HG03175 (cell line): Measurements from ENCODE around the gene CSH1.
"Not testable (repeated sequence)": the region's sequence is repeated elsewhere in the genome, so short reads cannot be mapped to it uniquely, and the experiment has no call there.

ENCODE experiments used
- ATAC-seq: cut with Tn5 transposase; IDR thresholded peaks from one replicate; pipeline ENCODE4 v1.9.1; 2021; ENCODE audit warnings: mild to moderate bottlenecking, moderate library complexity; ENCODE audit not compliant: unreplicated experiment

Gene CSH1

DNA sequence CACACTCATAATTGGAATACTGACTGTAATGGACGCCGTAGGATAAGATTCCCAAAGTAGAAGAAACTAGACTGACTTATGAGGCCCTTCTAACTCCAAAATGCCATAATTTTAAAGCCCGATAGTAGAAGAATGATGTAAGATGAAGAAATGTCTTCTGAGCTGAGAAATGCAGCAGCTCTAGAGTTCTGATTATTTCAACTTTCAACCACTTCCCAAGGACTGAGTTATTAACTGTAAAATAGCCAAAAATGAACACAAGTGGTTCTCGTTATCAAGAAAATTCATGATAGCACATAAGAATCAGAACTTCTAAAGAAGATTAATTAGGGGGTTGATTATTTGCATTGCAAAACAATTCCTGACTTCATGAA is 26.1 kb downstream of the CSH1 start:
- not testable (repeated sequence) for ATAC-seq

DNA sequence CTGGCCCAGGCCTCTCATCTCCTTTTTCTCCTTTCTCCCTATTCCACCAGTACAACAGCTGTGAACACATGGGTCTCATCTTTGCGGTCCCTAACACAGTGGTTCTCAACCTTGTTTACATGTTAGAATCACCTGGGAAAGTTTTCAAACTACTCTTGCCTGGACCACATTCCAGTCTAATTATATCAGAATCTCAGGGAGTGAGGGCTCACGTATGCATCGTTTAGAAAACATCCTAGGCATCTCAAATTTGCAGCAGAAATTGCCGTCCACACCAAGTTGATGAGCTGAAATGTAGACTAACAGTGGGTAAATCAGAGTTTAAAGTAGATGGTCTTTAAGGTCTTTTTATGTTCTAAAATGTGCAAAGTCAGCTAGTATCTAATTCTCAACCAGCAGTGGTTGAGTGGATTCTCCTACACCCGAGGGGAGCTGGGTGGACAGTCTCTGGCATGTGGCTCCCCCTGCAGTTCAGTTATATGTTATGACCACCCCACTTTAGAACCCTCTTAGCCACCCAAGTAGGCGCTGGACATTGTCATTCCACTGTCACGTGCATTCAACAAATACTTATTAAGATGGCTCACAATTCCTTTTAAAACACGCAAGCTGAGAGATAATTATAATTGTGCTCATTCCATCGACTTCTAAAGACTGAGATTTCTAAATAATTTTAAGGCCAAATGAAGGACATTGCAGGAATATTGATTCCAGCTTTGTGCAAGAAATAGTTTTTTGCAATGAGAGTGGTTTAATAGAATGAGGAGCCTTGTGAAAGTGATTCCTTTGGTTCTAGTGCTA is 26.7 kb downstream of the CSH1 start:
- ATAC-seq, result not testable (repeated sequence)

DNA sequence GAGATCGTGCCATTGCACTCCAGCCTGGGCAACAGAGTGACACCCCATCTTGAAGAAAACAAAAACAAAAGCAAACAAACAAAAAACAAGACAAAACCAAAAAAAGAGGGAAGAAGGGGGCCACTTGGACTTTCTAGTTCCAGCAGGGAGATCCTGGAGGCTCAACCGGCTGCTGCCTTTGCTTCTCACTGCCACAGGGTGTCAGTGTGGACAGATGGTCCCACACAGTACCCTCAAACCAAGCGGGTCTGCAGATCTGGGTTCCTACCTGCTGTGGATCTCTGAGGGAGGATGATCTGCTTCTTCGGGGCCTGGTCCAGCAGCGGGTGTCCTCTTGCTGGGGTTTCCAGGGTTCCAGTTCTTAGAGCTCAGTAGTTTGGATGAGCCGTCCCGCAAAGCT is 29.7 kb downstream of the CSH1 start:
- ATAC-seq, result not testable (repeated sequence)

DNA sequence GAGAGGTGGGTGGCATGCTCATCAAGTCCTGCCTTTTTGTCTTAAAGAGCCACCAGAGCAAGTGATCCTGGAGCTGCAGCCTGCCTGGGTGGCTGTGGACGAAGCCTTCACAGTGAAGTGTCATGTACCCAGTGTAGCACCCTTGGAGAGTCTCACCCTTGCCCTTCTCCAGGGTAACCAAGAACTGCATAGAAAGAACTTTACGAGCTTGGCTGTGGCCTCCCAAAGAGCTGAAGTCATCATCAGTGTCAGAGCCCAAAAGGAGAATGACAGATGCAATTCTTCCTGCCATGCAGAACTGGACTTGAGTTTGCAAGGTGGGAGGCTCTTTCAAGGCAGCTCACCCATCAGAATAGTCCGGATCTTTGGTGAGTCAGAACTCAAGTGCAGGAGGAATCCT is 37.1 kb downstream of the CSH1 start:
- no peak for ATAC-seq

DNA sequence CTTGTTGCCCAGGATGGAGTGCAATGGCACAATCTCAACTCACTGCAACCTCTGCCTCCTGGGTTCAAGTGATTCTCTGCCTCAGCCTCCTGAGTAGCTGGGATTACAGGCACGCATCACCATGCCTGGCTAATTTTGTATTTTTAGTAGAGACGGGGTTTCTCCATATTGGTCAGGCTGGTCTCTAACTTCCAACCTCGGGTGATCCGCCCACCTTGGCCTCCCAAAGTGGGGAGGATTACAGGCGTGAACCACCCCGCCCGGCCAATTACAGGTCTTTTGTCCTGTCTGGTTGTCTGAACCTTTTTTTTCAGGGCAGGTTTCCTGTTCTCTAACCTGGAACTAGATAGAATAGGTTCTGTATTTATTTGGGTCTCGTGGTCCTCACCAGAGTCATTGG is 39.9 kb downstream of the CSH1 start:
- not testable (repeated sequence) for ATAC-seq

DNA sequence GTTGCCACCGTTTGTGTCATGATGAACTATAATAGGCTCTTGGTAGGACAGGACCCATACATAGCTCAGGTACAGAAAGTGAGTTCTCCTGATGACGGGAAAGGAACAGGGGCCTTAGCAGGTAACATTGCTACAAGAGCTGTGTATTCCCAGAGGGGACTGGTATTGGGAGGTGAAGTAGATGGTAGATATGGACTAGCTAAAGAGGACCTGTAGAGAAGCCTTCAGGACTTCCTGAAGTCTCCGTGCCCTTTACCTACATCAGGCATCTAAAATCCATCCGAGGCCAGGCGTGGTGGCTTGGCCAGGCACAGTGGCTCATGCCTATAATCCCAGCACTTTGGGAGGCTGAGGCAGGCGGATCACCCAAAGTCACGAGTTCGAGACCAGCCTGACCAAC is 41.2 kb downstream of the CSH1 start:
- no peak for ATAC-seq

DNA sequence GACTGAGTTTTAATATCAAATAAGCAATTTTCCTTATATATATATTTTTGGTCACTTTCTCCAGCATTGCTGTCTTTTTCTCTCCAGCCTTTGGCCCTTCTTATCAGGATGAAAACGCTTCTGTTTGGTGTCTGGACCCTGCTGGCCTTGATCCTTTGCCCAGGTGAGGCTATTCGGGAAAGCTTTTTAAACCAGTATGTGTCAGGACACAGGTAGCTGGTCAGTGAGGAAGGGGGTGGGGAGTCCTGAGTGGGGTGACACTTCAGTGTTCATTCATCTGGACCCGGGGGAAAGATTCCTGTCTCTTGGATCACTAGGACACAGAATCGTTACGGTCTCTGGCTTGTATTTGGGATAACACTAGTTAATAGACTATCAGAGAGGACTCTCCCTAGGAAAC is 41.7 kb downstream of the CSH1 start:
- ATAC-seq, result no peak

DNA sequence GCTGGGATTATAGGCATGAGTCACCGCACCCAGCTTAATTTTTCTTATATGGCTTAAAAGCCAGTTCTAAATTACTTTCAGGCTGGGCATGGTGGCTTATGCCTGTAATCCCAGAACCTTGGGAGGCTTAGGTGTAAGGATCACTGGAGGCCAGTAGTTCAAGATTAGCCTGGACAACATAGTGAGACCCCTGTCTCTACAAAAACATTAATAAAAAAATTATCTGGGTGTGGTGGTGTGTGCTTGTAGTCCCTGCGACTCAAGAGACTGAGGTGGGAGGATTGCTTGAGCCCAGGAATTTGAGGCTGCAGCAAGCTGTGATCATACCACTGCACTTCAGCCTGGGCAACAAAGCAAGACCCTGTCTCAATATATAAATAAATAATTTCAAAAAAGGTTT is 43.1 kb downstream of the CSH1 start:
- no peak for ATAC-seq

DNA sequence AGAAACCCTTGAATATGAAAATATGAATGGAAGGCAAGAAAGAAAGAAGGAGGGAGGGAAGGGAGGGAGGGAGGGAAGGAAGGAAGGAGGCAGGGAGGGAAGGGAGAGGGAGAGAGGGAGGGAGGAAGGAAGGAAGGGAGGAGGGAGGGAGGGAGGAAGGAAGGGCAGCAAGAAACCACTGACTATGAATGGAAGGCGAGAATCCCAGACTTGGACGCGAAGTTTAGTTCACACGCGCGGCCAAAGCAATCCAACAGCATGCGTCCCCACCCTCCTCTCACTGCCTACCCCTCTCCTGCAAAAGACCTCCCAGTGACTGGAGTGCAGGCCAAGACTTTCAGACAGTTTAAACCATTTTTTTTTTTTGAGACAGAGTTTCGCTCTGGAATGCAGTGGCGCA is 46.0 kb downstream of the CSH1 start:
- ATAC-seq, result no peak

DNA sequence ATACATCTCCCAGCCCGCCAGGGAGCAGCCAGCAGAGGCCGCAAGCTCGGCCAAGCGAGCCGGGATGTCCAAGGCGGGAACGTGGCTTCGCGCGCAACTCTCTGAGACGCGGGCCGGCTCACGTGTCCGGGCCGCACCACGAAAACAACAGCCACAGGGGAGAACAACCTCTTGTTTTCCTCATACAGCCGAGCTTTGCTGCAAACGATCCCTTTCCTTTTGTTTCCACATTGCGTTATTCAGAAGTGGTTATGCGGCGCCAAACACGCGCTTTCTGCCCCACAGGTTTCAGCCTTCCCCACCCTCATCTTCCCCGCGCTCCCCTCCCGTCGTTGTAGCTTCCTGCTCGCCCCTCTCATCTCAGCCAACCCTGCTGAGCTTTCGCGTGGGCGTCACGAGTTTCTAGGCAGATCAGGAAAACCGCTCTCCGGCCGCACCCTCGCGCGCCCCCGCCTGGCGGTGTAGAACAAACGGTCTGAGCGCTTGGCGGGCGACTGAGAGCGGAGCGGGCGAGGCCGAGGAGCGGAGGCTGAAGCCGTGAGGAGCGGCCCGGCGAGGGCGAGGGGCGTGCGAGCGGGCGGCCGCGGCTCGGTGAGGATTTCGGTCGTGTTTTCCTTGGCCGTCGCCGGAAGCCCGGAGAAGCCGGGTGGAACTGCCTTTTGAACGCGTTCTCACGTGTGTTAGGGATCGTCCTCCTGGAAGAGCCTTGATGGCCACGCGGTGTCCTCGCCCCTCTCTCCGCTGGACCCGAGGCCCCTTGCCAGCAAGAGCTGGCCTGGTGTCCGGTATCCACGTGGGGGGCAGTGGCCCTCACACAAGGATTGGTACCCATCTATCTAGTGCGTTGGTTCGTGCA is 47.3 kb downstream of the CSH1 start:
- ATAC-seq, result peak; percentile 97

DNA sequence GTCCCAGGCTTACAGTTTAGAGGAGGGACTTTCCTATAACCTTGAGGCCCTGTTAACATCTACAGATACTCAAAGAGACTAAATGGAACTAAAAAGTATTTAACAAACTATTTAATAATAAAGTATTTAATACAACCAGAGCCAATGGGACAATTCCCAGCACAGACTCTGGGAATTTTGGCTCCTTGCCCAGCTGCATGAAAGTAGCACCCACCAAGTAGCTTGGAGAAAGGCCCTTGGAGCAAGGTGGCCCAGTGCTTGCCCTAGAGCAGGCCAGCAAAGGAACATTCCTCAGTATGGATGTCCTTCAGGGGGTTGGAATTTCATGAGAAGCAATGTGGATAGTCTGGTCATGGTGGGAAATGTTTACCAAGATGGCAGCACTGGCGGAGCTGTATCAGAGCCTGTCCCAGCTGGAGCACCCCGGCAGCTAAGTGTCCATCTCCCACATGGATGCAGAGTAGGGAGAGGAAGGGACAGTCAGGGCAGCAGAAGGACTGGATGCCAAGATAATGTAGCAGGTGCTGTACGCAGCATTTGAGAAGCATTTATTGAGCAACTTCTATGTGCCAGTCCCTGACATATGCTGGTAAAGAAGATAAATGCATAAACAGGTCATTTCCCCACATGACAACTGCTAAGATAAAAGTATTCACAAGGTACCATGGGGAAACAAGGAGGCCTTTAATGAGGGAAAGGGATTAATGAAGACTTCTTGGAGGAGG is 48.7 kb downstream of the CSH1 start:
- no peak for ATAC-seq

DNA sequence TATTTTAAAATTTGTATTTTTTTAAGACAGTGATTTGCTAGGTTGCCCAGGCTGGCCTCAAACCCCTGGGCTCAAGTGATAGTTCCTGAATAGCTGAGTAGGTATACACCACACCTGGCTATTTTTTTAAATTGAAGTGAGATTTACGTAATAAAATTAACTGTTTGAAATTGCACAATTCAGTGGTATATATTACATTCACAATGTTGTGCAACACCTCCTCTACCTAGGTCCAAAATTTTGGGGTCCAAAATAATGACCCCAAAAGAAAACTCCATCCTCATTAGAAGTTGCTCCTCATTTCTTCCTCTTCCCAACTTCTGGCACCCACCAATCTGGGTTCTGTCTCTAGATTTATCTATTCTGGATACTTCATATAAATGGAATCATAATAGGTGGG is 50.9 kb downstream of the CSH1 start:
- no peak for ATAC-seq
